Measurements from ENCODE around the gene LTBP1. TPM values are rescaled to one million over a fixed set of nuclear protein-coding genes. Genes with fewer than 3 reads are reported as not detected.

The LTBP1 gene
- total and polyA plus RNA-seq, 2 of the 13 experiments (the other 11 are each of a cell fraction or from before 2014, with no cell fraction given) = 0.12 to 0.22 TPM

GRCh38 chr2:33029926-33030325 lies 83.2 kb downstream of the LTBP1 start:
- H2AFZ ChIP-seq (ENCODE audit: low read length) = no peak overlapping the region
- no peak for FAIRE-seq
- WGBS (ENCODE audit: low lambda C conversion rate) = 12% methylated on average over 4 of the region's 4 CpGs
- CTCF ChIA-PET (ENCODE audit: low intra/inter-chr PET ratio, low total read pairs) = no interaction called here
- POLR2A ChIA-PET = no interaction called here
- no peak overlapping the region for H3K4me2 ChIP-seq (ENCODE audit: low read depth, low read length)
- H4K20me1 ChIP-seq (ENCODE audit: insufficient read depth, low read length) = no peaks in the 10 kb centered on the region
- in situ Hi-C loops (cut with HindIII; ENCODE audit: extremely low pct_ligation_motif_present, low pct_unique_long_range_greater_than_20kb) (loop anchor here (5.0 kb wide), 1 partner anchor 258 kb away; no protein-coding TSS in a partner anchor), intact Hi-C loops (cut with micrococcal nuclease; ENCODE audit: unreplicated experiment) (loop anchor here (5.0 kb wide), 1 partner anchor 242 kb away; no protein-coding TSS in a partner anchor)
- no peak for ATAC-seq
- H3K27ac ChIP-seq (ENCODE audit: extremely low read length, insufficient read depth, low read length) = no peak overlapping the region
- H3K79me2 ChIP-seq (ENCODE audit: insufficient read depth, low read length) = no peaks in the 10 kb centered on the region
- peaks cover under 1% of the 10 kb centered on the region for H3K9me3 ChIP-seq (ENCODE audit: low read length)
- no peaks in the 10 kb centered on the region for H3K36me3 ChIP-seq (replicated peaks in 1 of 2; ENCODE audit: control insufficient read depth in 1 of 2, insufficient read depth in 2 of 2, low read length in 2 of 2)
- no TSS peak for BruUV-seq (replicated peaks)
- H3K9ac ChIP-seq (ENCODE audit: insufficient read depth, low read depth, low read length) = no peak overlapping the region
- no peak for DNase-seq (ENCODE audit: low spot score)
- H3K4me1 ChIP-seq (ENCODE audit: insufficient read depth, low read length) = no peaks in the 10 kb centered on the region
- no peak overlapping the region for H3K4me3 ChIP-seq (replicated peaks in 1 of 3; ENCODE audit: insufficient read depth in 1 of 3, low read depth in 2 of 3, low read length in 3 of 3)
- no peaks in the 10 kb centered on the region; a peak in 1 of 5 replicates for H3K27me3 ChIP-seq (ENCODE audit: control insufficient read depth in 1 of 2, insufficient read depth in 2 of 2, low read length in 2 of 2)
- TF ChIP-seq HIVEP1 (CRISPR knock-in tag; IDR thresholded peaks at IDR 0.05) (no peak), ZNF292 (CRISPR knock-in tag; IDR thresholded peaks at IDR 0.05; ENCODE audit: borderline replicate concordance, low read depth) (no peak), JDP2 (CRISPR knock-in tag; IDR thresholded peaks at IDR 0.05; ENCODE audit: borderline replicate concordance) (no peak), SATB2 (CRISPR knock-in tag; IDR thresholded peaks at IDR 0.05) (no peak), GPBP1L1 (CRISPR knock-in tag; IDR thresholded peaks at IDR 0.05) (no peak), GMEB2 (CRISPR knock-in tag; IDR thresholded peaks at IDR 0.05; ENCODE audit: low read depth) (no peak)

Data from HepG2 (cell line).